GM21526 (cell line): ENCODE data around the gene ORAI2.
A peak's percentile ranks its signal among the peaks of the same experiment; 100 is the strongest.
"Not testable (repeated sequence)": the region's sequence is repeated elsewhere in the genome, so short reads cannot be mapped to it uniquely, and the experiment has no call there.

Source experiments
- ATAC-seq: cut with Tn5 transposase; IDR thresholded peaks from one replicate; pipeline ENCODE4 v1.9.1; 2021; ENCODE audit warnings: moderate library complexity; ENCODE audit not compliant: unreplicated experiment, low FRiP score

The ORAI2 gene

DNA sequence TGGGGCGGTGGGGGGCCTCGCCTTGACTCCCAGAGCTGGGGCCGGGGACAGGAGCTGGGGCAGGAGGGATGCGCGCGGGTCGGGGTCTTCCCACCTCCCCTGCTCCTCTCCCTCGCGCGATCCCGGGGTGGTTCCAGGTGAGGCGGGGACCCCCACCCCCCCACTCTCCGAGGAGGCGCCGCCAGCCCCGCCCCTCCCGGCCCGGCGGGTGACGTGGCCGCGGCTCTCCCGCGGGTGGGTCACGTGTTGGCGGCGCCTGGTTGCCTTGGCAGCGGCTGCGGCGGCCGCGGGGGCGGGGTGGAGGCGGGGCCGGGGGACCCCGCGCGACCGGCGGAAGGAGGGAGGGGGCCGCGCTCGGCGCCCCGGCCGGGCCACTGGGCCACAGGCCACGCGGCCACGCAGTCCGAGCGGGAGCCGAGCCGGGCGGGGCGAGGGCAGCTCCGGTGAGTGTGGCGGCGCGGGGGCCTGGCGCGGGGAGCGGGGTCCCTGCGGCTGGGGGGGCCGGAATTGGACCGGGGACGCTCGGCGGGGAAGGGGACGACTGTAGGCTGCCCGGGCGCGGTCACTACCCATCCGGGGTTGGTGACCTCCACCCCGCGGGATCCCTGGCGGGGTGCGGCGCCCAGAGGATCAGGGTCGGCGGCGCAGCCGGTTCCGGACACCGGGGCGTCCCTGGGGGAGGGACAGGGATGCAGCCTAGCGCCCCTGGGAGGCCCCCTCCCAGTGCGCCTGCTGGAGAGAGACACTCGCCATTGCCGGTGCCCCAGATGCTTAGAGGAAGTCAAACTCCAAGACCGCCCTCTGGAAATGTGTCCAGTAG lies at the start of gene ORAI2:
TSS of gene ORAI2 (plus strand) at position 357 of the 820 bp plus-strand sequence. CDS start 5,382 bp downstream, outside the sequence.
- peak; percentile 50 for ATAC-seq

DNA sequence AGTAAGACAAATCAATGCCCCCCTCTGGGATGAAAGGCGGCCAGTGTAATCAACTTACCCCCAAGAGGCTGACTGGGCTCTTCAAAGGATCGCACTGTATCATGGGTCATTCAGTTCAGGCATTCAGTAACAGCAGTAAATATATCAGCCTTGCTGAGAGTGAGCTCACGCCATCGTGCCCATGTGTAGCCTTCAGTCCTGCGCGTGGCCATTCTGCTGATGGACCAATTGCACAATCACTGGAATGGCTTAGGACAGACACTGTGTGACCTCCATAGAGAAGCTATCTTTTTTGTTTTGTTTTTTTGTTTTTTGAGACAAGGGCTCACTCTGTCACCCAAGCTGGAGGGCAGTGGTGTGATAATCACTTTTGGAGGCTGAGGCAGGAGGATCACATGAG lies 46.3 kb upstream of the ORAI2 start:
- ATAC-seq = no peak

DNA sequence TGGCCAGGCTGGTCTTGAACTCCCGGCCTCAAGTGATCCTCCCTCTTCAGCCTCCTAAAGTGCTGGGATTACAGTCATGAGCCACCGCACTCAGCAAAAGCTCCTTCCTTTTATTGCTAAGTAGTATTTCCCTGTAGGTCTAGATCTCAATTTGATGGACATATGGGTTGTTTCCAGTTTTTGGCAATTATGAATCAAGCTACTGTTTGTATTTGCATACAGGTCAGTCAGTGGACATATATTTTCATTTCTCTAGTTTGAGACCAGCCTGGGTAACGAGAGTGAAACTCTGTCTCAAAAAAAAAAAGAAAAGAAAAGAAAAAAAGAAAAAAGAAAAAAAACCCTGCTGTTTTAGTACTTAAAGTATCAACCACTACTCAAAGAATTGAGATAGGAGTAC lies 43.6 kb upstream of the ORAI2 start:
- no peak for ATAC-seq

DNA sequence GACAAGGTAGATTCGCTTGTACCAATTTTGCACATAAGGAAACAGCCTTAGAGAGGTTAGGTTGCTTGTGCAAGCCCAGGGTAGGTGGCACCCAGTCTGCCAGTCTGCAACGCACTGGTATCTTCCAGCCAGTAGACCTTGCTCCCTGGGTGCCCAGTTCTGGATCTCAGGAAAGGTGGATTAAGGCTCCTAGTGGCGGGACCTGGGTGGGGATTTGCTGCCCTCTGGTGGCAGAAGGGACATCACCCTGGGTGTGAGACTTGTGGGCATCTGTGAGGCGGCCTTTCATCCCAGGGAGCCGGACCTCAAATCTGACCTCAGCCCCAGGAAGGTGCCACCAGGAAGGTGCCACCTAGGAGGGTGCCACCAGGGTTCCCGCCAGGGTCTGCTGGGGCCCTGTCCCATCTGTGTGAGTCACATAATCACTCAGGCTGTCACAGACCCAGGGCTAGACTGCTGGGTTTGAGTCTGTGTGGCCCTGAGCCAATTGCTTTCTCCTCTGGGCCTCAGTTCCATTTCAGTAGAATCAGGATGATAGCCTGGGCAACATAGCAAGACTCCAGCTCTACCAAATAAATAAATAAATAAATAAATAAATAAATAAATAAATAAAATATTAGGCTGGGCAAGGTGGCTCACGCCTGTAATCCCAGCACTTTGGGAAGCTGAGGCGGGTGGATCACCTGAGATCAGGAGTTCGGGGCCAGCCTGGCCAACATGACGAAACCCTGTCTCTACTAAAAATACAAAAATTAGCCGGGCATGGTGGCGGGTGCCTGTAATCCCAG lies 42.5 kb upstream of the ORAI2 start:
- ATAC-seq = no peak

DNA sequence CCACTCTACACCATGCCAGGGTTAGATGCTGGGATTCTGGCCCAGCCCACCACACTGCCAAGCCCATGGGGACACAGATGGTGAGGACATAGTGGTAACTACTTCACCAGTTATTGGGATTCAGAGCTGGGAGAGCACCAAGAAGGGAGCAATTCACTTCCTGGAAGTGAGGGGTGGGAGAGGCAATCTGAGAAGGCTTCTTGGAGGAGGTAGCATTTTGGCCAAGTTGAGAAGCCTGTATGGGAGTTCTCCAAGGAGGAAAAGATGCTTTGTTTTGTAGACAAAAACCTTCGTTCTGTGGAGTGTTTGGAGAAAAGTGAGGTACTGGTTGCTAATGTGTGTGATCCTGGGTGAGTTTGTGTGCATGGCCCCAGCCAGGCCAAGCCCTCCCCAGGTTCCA lies 41.0 kb upstream of the ORAI2 start:
- ATAC-seq = no peak

DNA sequence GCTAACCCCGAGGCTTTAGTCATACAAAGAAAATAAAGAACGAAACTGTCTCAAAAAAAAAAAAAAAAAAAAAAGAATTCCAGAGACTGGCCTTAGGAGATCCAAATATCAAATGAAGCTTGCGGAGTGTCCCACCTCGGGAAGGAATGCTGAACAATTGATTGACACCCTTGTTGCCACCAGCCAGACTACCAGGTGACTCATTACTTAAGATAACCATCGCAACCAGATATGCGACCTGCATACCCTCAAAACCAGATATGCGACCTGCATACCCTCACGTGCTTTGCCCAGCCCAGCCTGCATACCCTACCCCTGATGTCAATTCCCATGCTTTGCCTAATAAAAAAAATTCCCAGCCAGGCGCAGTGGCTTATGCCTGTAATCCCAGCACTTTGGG lies 39.9 kb upstream of the ORAI2 start:
- no peak for ATAC-seq

DNA sequence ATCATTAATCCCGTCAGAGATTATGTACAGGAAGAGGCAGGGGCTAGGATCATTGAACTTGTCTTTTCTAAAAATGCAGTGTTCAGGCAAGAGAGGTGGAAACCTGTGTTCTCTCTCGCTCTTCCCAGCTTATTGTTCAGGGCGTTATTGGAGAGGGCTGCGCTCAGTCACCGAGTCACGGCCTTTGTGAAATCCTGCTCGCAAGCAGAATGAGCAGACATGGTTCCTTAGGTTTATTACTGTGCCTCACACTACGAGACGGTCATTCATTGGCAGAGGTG lies 37.8 kb upstream of the ORAI2 start:
- peak; percentile 2 for ATAC-seq

DNA sequence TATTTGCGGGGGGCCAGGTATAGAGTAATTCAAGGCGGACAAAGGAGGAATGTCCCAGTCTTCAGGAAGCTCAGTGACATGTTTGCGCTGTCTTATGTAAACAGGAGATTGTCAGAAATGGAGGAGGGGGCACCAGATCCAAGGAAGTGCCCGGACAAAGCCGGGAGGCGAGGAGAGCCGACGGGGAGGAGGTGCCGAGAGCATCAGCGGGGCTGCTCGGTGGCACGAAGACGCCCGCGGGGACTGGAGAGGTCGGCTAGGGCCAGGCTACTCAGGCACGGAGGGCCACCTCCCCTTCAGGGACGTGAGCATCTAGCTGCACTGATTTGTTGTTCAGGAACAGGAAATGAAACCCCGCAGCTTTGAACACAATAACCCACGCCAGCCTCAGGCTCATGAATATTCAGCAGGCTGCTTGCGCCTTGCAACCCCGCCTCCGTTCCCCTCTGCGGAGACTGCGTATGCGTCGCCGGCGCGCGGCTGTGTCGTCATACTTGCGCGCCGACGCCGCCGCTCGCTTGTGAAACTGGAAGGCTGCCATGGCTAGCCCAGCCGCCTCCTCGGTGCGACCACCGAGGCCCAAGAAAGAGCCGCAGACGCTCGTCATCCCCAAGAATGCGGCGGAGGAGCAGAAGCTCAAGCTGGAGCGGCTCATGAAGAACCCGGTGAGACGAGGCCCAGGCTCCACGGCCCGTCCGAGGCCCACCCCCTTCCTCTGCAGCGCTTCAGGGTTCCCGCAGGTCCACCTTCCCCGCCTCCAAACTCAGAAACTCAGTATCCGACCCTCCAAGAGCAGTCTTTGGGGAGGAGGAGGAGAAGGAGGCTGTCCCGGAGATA lies 37.3 kb upstream of the ORAI2 start, which contains the start of gene PRKRIP1:
TSS of gene PRKRIP1 (plus strand) at position 491 of the 837 bp plus-strand sequence. CDS start at position 540, 49 bp downstream.
- ATAC-seq = peak; percentile 97

DNA sequence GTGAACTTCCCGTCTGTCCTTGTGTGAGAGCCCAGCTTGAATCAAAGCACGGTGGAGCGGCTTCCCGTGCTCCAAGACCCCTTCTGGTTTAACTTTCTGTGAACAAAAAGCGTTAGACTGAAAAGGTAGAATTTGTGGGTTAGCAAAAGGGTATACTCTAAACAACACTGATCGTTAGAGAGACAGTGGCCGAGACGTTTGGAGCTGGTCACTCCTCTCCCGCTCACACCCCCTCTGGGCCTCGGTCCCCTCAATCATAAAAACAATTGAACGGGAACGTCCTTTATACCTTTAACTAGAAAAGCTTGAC lies 36.7 kb upstream of the ORAI2 start:
- no peak for ATAC-seq

DNA sequence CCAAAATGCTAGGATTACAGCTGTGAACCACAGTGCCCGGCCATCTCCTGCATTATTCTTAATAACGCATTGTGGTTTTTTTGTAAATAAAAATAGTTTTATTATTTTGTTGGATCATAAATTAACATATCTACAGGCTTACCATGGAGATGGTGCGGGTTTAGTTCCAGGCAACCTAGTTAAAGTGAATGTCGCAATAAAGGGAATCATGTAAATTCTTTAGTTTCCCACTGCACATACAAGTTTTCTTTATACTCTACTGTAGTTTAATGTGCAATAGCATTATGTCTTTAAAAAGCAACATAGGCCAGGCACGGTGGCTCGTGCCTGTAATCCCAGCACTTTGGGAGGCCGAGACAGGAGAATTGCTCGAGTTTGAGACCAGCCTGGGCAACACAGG lies 34.8 kb upstream of the ORAI2 start:
- no peak for ATAC-seq

DNA sequence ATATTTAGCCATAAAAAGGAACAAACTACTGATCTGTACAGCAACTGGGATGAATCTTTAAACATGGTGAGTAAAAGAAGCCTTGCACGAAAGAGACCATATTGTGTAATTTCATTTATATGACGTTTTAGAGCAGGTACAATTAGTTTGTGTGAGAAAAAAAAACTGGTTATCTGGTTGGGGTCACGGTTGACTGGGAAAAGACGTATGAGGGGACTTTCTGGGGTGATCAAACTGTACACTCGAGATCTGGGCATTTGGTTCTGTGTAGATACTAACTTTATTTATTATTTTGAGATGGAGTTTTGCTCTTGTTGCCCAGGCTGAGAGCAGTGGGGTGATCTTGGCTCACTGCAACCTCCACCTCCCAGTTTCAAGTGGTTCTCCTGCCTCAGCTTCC lies 33.0 kb upstream of the ORAI2 start:
- ATAC-seq = no peak

DNA sequence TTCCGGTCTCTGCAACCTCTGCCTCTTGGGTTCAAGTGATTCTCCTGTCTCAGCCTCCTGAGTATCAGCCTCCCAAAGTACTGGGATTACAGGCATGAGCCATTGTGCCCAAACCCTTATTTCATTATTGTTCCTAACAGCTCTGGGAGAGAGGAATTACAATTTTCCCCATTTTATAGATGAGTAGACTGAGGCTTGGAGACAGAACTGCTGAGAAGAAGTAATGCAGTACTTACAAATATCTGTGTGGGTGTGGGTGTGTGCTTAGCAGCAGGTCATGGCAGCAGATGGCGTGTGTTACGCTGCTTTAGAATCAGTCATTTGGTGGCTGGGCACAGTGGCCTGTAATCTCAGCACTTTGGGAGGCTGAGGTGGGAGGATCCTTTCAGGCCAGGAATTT lies 29.8 kb upstream of the ORAI2 start:
- ATAC-seq = no peak

DNA sequence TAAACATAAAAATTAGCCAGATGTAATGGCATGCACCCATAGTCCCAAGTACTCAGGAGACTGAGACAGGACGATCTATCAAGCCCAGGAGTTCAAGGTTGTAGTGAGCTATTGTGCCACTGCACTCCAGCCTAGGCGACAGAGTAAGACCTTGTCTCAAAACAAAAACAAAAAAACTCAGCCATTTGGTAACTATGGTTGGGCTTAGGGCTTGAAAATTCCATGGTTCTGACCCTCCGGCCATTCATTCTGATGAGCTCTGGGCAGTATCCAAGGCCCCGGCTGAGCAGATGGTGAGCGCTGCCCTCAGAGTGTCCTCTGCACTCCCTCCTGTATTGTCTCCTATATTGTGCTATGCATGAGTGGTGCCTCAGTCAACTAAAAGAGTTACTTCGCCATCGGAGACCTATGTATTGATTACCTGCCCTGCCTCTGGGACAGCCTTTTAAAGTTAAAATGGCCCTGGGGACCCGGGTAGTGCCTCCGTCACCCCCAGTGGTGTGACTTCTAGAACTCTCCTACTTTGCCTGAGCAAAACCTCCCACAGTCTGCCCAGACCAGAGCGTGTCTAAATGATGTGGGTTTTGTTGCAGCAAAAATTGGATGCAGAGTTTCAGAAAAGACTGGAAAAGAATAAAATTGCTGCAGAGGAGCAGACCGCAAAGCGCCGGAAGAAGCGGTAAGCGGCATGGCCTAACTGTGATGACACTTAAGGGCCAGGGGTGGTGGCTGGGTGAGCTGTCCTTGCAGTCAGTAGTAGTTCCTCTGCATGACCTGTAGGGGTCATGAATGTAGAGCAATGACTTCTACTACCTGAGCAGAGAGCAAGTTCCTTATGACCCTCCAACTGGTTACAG lies 29.1 kb upstream of the ORAI2 start:
- ATAC-seq = peak; percentile 66

DNA sequence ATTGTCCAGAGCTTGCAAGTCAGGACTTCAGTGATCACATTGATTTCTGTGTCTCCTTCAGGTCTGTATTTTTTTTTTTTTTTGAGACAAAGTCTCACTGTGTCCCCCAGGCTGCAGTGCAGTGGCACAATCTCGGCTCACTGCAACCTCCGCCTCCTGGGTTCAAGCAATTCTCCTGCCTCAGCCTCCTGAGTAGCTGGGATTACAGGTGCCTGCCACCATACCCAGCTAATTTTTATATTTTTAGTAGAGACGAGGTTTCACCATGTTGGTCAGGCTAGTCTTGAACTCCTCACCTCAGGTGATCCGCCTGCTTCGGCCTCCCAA lies 28.6 kb upstream of the ORAI2 start:
- not testable (repeated sequence) for ATAC-seq

DNA sequence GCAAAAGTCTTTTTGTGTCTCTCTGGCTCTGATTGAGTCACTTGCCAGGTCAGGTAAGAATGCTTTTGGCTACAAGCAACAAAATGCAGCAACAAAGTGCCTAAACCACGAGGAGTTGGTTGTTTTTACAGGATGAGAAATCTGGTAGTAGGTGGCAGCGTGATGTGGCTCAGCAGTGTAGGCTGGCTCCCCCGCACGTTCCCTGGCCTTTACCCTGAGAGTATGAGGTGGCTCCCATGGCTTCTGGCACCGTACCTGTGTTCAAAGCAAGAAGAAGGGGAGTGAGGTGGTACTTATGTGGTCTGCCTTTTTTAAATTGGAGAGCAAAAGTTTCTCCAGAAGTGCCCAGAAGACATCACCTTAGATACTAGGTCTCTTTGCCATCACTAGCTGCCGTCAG lies 25.5 kb upstream of the ORAI2 start:
- no peak for ATAC-seq

DNA sequence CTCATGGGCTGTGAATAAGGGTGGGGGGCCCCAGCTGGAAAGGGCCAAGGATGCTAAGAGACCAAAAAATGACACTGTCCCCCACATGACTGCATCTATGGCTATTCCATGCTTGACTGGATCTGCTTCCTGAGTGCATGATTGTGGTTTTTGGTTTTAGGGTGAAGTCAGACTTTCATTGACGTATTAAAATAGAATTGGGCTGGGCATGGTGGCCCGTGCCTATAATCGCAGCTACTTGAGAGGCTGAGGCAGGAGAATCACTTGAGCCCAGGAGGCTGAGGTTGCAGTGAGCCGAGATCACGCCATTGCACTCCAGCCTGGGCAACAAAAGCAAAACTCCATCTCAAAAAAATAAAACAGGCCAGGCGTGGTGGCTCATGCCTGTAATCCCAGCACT lies 24.8 kb upstream of the ORAI2 start:
- not testable (repeated sequence) for ATAC-seq

DNA sequence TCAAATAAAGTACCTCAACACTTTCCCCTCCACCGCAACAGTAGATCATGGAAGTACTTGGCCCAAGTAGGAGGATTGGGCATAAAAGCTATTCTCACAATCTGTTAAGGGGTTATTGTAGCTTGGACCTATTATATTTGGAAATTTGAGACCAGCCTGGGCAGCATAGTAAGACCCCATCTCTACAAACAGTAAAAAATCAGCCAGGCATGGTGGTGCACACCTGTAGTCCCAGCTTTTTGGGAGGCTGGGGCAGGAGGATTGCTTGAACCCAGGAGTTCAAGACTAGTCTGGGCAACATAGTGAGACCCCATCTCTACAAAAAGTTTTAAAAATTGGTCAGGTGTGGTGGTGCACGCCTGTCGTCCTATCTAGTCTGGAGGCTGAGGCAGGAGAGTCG lies 24.0 kb upstream of the ORAI2 start:
- no peak for ATAC-seq

DNA sequence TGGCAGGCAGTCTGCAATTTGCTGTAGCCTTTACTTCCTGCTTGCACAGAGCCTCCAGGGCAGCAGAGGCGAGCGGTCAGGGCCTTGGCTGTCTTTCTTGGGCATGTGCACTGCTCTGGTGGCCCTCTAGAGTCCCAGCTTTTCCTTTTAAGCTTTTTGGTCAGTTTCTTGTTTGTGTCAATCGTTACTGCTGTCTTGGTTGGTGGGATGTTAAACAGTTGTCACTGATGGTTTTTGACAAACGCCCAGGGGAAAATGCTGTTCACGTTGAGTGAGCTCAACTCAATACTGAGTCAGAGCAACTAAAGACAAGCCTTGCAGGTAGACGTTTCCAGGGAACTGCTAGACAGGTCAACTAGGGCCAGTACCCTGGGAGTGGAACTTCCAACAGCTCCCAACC lies 23.3 kb upstream of the ORAI2 start:
- no peak for ATAC-seq

DNA sequence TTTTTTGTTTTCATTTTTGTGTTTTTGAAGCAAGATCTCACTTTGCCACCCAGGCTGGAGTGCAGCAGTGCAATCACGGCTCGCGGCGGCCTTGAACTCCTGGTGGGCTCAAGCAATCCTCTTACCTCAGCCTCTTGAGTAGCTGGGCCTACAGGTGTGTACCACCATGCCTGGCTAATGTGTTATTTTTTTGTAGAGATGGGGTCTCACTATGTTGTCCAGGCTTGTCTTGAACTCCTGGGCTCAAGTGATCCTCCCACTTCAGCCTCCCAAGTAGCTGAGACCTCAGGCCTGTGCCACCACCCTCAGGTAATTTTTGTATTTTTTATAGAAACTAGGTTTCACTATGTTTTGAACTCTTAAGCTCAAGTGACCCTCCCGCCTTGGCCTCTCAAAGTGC lies 22.5 kb upstream of the ORAI2 start:
- ATAC-seq = no peak

DNA sequence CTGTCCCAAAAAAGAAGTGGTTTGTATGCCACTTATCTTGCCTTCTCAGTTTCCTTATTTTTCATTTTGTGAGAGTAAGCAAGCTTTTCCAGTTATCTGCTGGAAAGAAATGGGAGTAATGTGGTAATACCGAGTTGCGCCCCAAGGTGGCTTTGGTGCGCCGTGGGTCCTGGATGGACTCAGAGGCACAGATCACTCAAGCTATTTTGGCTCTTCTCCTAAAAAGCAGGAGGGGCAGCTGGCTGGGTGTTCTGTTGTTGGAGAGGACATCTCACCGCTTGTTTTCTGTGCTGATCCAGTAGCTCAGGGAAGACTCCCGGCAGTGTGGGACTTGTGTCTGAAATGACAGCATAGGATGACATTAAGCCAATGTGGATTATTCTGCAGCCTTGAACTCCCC lies 20.8 kb upstream of the ORAI2 start:
- ATAC-seq = no peak

DNA sequence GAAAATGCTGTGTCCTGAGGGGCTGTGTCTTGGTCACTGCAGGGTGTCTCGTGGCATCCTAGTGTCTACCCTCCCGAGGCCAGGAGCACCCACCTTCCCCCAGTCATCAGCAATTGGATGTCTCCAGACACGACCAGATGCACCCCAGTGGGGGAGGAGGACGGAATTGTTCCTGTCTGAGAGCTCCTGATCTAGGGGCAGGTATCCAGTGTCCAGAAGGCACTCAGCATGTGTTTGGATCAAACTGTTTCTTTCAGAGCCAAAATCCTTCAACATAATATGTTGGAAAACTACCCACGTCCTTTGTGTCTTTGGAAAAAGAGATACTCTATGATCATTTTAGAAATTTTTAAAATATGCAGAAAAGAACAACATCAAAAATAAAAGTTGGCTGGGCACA lies 20.3 kb upstream of the ORAI2 start:
- ATAC-seq = no peak
